Measurements from ENCODE around the gene SLC25A22. TPM values are rescaled to one million over a fixed set of nuclear protein-coding genes. Genes with fewer than 3 reads are reported as not detected.

The SLC25A22 gene
- total RNA-seq, 1 experiment from 2014 or later = 24.6 TPM

DNA sequence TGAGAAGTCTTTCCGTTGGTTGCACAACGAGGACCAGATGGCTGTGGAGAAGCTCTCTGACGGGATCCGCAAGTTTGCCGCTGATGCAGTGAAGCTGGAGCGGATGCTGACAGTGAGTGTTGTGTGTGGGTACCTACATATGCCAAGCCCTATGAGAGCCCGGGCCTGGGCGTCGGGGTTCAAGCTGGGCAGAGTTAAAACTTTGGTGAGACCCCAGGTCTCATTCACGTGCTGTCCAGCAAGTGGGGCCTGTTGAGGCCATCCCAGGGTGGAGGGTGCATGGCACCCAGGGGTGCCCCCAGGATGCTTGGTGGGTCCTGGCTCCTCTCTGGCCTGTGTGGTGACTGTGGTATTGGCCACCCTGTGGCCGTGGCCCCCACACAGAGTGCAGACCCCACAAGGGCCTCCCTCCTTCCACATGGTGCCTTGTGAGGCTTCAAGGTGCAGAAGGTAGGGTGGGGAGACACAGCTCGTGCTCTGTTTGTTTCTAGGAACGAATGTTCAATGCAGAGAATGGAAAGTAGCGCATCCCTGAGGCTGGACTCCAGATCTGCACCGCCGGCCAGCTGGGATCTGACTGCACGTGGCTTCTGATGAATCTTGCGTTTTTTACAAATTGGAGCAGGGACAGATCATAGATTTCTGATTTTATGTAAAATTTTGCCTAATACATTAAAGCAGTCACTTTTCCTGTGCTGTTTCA is 33.6 kb downstream of the SLC25A22 start:
- Histone ChIP-seq H3K9me3 (ENCODE audit: insufficient read depth, low read depth) (no peaks in the 10 kb centered on the region), H3K4me2 (no peak overlapping the region), H3K9me2 (ENCODE audit: insufficient read depth) (no peaks in the 10 kb centered on the region), H3K4me1 (replicated peaks; ENCODE audit: insufficient read depth) (peaks cover 30% of the 10 kb centered on the region), H3K27me3 (ENCODE audit: insufficient read depth, low read depth) (no peaks in the 10 kb centered on the region), H3K4me3 (no peak overlapping the region), H3K36me3 (ENCODE audit: low read depth) (peaks cover 13% of the 10 kb centered on the region; the same call in 1 of the 2 replicates), H3K79me2 (ENCODE audit: low read depth) (no peaks in the 10 kb centered on the region; the same call in 1 of the 2 replicates), H3F3A (ENCODE audit: insufficient read depth, low read depth) (peaks cover 75% of the 10 kb centered on the region), H2AFZ (no peak overlapping the region), H3K27ac (no peak overlapping the region), H4K20me1 (ENCODE audit: insufficient read depth) (peaks cover 20% of the 10 kb centered on the region)
- intact Hi-C loops (cut with micrococcal nuclease; ENCODE audit: unreplicated experiment) = loop anchor here (5.0 kb wide), 1 partner anchor 102 kb away; no protein-coding TSS in a partner anchor
- ChIA-PET CTCF (no interaction called here), POLR2A (ENCODE audit: unreplicated experiment) (no interaction called here)
- TF ChIP-seq, protein P1, sequence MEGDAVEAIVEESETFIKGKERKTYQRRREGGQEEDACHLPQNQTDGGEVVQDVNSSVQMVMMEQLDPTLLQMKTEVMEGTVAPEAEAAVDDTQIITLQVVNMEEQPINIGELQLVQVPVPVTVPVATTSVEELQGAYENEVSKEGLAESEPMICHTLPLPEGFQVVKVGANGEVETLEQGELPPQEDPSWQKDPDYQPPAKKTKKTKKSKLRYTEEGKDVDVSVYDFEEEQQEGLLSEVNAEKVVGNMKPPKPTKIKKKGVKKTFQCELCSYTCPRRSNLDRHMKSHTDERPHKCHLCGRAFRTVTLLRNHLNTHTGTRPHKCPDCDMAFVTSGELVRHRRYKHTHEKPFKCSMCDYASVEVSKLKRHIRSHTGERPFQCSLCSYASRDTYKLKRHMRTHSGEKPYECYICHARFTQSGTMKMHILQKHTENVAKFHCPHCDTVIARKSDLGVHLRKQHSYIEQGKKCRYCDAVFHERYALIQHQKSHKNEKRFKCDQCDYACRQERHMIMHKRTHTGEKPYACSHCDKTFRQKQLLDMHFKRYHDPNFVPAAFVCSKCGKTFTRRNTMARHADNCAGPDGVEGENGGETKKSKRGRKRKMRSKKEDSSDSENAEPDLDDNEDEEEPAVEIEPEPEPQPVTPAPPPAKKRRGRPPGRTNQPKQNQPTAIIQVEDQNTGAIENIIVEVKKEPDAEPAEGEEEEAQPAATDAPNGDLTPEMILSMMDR (conservative IDR thresholded peaks at IDR 0.05) = no peak
- no peak for TF ChIP-seq EZH2 (IDR thresholded peaks at IDR 0.05; ENCODE audit: low read depth)
- no TSS peak for BruUV-seq (replicated peaks)
- no peak for DNase-seq

DNA sequence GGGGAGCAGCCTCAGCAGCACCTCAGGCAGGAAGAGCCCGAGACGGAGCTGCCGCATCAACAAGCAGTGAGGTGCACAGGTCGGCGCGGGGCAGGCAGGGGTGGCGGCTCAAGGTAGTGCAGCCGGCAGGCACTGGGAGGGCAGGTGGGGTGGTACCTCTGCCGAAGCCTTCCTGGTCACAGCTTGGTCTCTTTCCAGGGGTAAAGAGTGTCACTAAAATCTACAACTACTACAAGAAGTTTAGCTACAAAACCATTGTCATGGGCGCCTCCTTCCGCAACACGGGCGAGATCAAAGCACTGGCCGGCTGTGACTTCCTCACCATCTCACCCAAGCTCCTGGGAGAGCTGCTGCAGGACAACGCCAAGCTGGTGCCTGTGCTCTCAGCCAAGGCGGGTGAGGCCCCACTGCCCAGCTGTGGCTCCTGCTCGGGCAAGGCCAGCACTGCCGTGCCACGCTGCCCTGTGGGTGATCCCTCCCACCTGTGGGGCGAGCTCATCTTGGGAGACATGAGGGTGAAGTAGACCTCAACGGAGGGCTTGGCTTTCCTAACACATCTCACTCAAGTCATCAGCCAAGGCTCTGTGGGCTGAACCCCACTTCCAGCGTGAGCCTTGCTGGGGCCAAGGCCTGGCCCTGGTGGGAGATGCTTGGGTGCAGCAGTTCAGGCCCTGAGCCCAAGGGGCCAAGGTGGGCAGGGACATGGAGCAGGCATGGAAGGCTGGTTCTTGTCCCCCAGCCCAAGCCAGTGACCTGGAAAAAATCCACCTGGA is 34.3 kb downstream of the SLC25A22 start:
- Histone ChIP-seq H3K4me1 (replicated peaks; ENCODE audit: insufficient read depth) (peaks cover 30% of the 10 kb centered on the region), H3K9me2 (ENCODE audit: insufficient read depth) (no peaks in the 10 kb centered on the region), H3K27me3 (ENCODE audit: insufficient read depth, low read depth) (no peaks in the 10 kb centered on the region), H4K20me1 (ENCODE audit: insufficient read depth) (peaks cover 20% of the 10 kb centered on the region), H2AFZ (no peak overlapping the region), H3K4me3 (no peak overlapping the region), H3K9me3 (ENCODE audit: insufficient read depth, low read depth) (no peaks in the 10 kb centered on the region), H3F3A (ENCODE audit: insufficient read depth, low read depth) (peaks cover 81% of the 10 kb centered on the region), H3K27ac (peak overlapping the region; percentile 68), H3K4me2 (peak overlapping the region; percentile 67), H3K79me2 (ENCODE audit: low read depth) (no peaks in the 10 kb centered on the region; the same call in 1 of the 2 replicates), H3K36me3 (ENCODE audit: low read depth) (peaks cover 13% of the 10 kb centered on the region; the same call in 1 of the 2 replicates)
- no peak for DNase-seq
- intact Hi-C loops (cut with micrococcal nuclease; ENCODE audit: unreplicated experiment) = loop anchor here (5.0 kb wide), 1 partner anchor 101 kb away; no protein-coding TSS in a partner anchor
- POLR2A ChIA-PET (ENCODE audit: unreplicated experiment) = interaction anchor here (0.5 to 1.0 kb wide), 4 partner anchors 12 to 520 kb away, joined by 4 to 17 read pairs (median 6); no protein-coding TSS in a partner anchor
- CTCF ChIA-PET = interaction anchor here (0.7 to 1.3 kb wide), 2 partner anchors 36 to 303 kb away, joined by 3 to 7 read pairs; no protein-coding TSS in a partner anchor
- TSS peak; percentile 5 for BruUV-seq (replicated peaks)
- TF ChIP-seq, protein P1 (conservative IDR thresholded peaks at IDR 0.05) = no peak
- TF ChIP-seq EZH2 (IDR thresholded peaks at IDR 0.05; ENCODE audit: low read depth) = no peak

GRCh38 chr11:763073-763463 is 35.0 kb downstream of the SLC25A22 start:
- H3K9me3 ChIP-seq (ENCODE audit: insufficient read depth, low read depth) = no peaks in the 10 kb centered on the region
- no peak for DNase-seq
- H3K36me3 ChIP-seq (ENCODE audit: low read depth) = peaks cover 13% of the 10 kb centered on the region; the same call in 1 of the 2 replicates
- peaks cover 84% of the 10 kb centered on the region for H3F3A ChIP-seq (ENCODE audit: insufficient read depth, low read depth)
- peaks cover 30% of the 10 kb centered on the region for H3K4me1 ChIP-seq (replicated peaks; ENCODE audit: insufficient read depth)
- POLR2A ChIA-PET (ENCODE audit: unreplicated experiment) = interaction anchor here (0.5 to 1.0 kb wide), 3 partner anchors 15 to 519 kb away, joined by 4 to 7 read pairs (median 6); no protein-coding TSS in a partner anchor
- no peak overlapping the region for H2AFZ ChIP-seq
- no peak for TF ChIP-seq EZH2 (IDR thresholded peaks at IDR 0.05; ENCODE audit: low read depth)
- TF ChIP-seq, protein P1 (conservative IDR thresholded peaks at IDR 0.05) = no peak
- H3K9me2 ChIP-seq (ENCODE audit: insufficient read depth) = no peaks in the 10 kb centered on the region
- peaks cover 3% of the 10 kb centered on the region for H3K79me2 ChIP-seq (ENCODE audit: low read depth)
- no peak overlapping the region for H3K4me3 ChIP-seq
- H4K20me1 ChIP-seq (ENCODE audit: insufficient read depth) = peaks cover 20% of the 10 kb centered on the region
- CTCF ChIA-PET = interaction anchor here (0.7 to 1.3 kb wide), 2 partner anchors 35 to 303 kb away, joined by 3 to 7 read pairs; no protein-coding TSS in a partner anchor
- peak overlapping the region; percentile 69 for H3K4me2 ChIP-seq
- H3K27ac ChIP-seq = peak overlapping the region; percentile 90
- no TSS peak for BruUV-seq (replicated peaks)
- intact Hi-C loops (cut with micrococcal nuclease; ENCODE audit: unreplicated experiment) = loop anchor here (5.0 kb wide), 1 partner anchor 101 kb away; no protein-coding TSS in a partner anchor
- no peaks in the 10 kb centered on the region for H3K27me3 ChIP-seq (ENCODE audit: insufficient read depth, low read depth)
